Body of pancreas (tissue), 4 donors: ENCODE data around the gene SPINK1. TPM values are rescaled to one million over a fixed set of nuclear protein-coding genes. Genes with fewer than 3 reads are reported as not detected.

ENCODE experiments used
- ATAC-seq: fragments of 150-250 bp; one replicate; pipeline ENCODE4 v1.9.1; 2016
- DNase-seq, 4 donors: peaks; one replicate each; pipeline ENCODE4 v3.0.0-alpha.2; 2019
- H3K27ac ChIP-seq, 4 donors: fragments of 200-600 bp; sonication (generic); 1 replicate in 3 of 4; 2 replicates in 1 of 4; pipeline versions ENCODE4 v1.5.1 to v1.6.1; 2016 to 2019; ENCODE audit warnings: mild to moderate bottlenecking in 1 of 4, mixed read lengths in 1 of 4, moderate library complexity in 1 of 4
- H3K27me3 ChIP-seq, 2 donors: fragments of 200-600 bp; sonication (generic); one replicate each; pipeline ENCODE4 v1.6.0; 2016; ENCODE audit warnings: mild to moderate bottlenecking in 1 of 2
- H3K36me3 ChIP-seq, 2 donors: fragments of 200-600 bp; sonication (generic); replicated peaks in 1 of 2; 2 replicates each; pipeline ENCODE4 v1.5.1; 2016; ENCODE audit warnings: low read depth in 2 of 2; ENCODE audit not compliant: insufficient read depth in 1 of 2
- H3K4me1 ChIP-seq: fragments of 200-600 bp; sonication (generic); one replicate; pipeline ENCODE4 v1.6.0; 2016
- H3K4me3 ChIP-seq, 2 donors: fragments of 200-600 bp; sonication (generic); 1 replicate in 1 of 2; 2 replicates in 1 of 2; pipeline ENCODE4 v1.5.1; 2016 to 2019
- H3K9me3 ChIP-seq, 3 donors: fragments of 200-600 bp; sonication (generic); 1 replicate in 2 of 3; 2 replicates in 1 of 3; pipeline ENCODE4 v1.5.1; 2016
- POLR2A ChIP-seq, 3 donors: fragments of 450-650 bp; IDR thresholded peaks; one replicate each; pipeline ENCODE4 v1.6.1; 2016; ENCODE audit warnings: antibody characterized with exemption in 3 of 3, mild to moderate bottlenecking in 2 of 3
- WGBS, 2 donors: methylation state at CpG; one replicate each; pipeline ENCODE4 v1.1.5; 2017; 5-methylcytosine and 5-hydroxymethylcytosine counted together
- intact Hi-C: fragments of 100-400 bp; cut with DNase I; formaldehyde crosslinking; loops from one replicate; pipeline ENCODE4 v1.15.1; 2023
- total RNA-seq, 2 donors: library from RNA; depleted of rRNA; stranded (reverse); fragments of >200 nt; gene quantifications; one replicate each; pipeline ENCODE4 v1.1.0, GENCODE V29; 2016
- TF ChIP-seq, protein P1 (sequence below), 7 experiments: fragments of 450-650 bp in 4 of 7; fragments of 200-600 bp in 3 of 7; sonication (generic) in 3 of 7; IDR thresholded peaks; one replicate each; pipeline ENCODE4 v1.5.1; 2016 to 2019; ENCODE audit warnings: antibody characterized with exemption in 7 of 7

SPINK1 gene, protein sequence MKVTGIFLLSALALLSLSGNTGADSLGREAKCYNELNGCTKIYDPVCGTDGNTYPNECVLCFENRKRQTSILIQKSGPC
- total RNA-seq, result 1,000 to 10,000 TPM; 3,901 to 5,969 TPM

DNA sequence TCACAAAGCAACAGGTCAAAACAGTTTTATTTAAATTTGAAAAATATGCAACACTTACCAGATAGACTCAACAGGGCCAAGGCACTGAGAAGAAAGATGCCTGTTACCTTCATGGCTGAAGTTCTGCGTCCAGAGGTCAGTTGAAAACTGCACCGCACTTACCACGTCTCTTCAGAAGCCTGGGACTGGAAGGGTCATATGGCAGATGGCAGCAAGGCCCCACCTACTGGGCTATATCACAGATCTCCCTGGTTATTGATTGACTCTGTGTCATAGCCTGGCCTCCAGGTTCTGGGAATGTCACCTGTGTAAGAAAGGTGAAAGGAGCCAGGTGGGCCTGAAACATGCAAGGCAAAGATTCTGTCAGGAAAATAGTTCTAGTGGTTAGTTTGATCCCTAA, at the start of gene SPINK1:
Gene SPINK1, minus strand, starts transcription at position 207 of the 400 bp plus-strand sequence. Its CDS starts 94 bp downstream, at position 113.
- no peaks in the 10 kb centered on the region for H3K9me3 ChIP-seq
- intact Hi-C loops, result no loop called here
- WGBS, 2 donors, result 27 to 57% methylated on average over 3 of the region's 3 CpGs
- no peaks in the 10 kb centered on the region for H3K27me3 ChIP-seq
- H3K27ac ChIP-seq, result peak within 1 kb of the TSS; percentile 52 to 83 (median 74)
- peak within 1 kb of the TSS; percentile 66 to 69 for H3K4me3 ChIP-seq
- H3K4me1 ChIP-seq, result peaks cover 40% of the 10 kb centered on the region
- ATAC-seq (peak; percentile 82), DNase-seq (peak; percentile 88 to 96 (median 92))
- peak; percentile 86 to 99 (median 99) for TF ChIP-seq POLR2A (IDR thresholded peaks at IDR 0.05)
- TF ChIP-seq, protein P1, sequence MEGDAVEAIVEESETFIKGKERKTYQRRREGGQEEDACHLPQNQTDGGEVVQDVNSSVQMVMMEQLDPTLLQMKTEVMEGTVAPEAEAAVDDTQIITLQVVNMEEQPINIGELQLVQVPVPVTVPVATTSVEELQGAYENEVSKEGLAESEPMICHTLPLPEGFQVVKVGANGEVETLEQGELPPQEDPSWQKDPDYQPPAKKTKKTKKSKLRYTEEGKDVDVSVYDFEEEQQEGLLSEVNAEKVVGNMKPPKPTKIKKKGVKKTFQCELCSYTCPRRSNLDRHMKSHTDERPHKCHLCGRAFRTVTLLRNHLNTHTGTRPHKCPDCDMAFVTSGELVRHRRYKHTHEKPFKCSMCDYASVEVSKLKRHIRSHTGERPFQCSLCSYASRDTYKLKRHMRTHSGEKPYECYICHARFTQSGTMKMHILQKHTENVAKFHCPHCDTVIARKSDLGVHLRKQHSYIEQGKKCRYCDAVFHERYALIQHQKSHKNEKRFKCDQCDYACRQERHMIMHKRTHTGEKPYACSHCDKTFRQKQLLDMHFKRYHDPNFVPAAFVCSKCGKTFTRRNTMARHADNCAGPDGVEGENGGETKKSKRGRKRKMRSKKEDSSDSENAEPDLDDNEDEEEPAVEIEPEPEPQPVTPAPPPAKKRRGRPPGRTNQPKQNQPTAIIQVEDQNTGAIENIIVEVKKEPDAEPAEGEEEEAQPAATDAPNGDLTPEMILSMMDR (IDR thresholded peaks at IDR 0.05), result peak in 3 of 7 experiments; percentile 7 to 29 (median 19)
- H3K36me3 ChIP-seq, result no peaks in the 10 kb centered on the region

DNA sequence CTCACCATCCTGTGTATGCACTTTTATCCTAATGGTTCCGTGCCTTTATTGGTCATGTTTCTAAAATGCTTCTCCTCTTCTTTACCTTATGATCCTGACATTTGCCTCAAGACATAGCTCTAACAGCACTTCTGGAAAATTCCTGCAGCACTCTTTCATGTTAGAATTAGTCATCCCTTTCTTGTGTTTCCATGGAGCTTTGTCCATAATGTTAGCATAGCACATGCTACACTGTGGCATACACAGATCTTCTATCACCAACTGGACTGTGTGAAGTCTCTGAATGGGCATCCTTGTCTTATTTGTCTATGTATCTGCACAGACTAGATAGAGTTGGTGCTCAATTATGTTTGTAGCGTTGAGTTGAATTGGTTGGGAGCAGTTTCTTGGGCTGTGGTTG, 49.0 kb upstream of the SPINK1 start:
- intact Hi-C loops, result loop anchor here (10.0 kb wide), 1 partner anchor 54 kb away; no protein-coding TSS in a partner anchor
- no peak for DNase-seq
- H3K4me1 ChIP-seq, result no peaks in the 10 kb centered on the region
- ATAC-seq, result no peak
- WGBS, 2 donors, result 90 to 98% methylated on average over 2 of the region's 2 CpGs
- H3K27me3 ChIP-seq, result no peaks in the 10 kb centered on the region
- H3K9me3 ChIP-seq, result no peaks in the 10 kb centered on the region
- no peak overlapping the region for H3K4me3 ChIP-seq
- no peak overlapping the region for H3K27ac ChIP-seq
- TF ChIP-seq, protein P1 (IDR thresholded peaks at IDR 0.05), result no peak
- TF ChIP-seq POLR2A (IDR thresholded peaks at IDR 0.05), result no peak
- H3K36me3 ChIP-seq, result no peaks in the 10 kb centered on the region

DNA sequence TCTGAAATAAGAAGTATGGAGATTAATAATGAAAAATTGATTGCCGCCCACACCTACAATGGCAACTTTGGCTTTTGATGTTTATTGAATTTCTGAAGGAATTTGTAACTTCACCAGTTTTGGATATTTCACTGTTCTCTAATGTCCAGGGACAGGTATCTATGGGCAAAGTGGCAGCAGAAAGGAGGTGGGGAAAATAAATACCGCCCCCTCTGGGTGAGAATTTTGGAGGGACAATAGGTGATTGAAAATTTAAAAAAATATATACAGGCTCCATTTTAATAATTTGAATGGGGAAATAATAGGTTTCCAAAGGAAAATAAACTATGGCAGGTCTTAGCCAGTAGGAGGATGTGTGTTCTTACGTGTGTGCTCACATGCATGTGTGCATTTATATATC, 48.3 kb upstream of the SPINK1 start:
- H3K36me3 ChIP-seq, result no peaks in the 10 kb centered on the region
- intact Hi-C loops, result loop anchor here (10.0 kb wide), 1 partner anchor 55 kb away; no protein-coding TSS in a partner anchor
- 78 to 81% methylated on average over 3 of the region's 3 CpGs for WGBS, 2 donors
- DNase-seq, result no peak
- no peak overlapping the region for H3K4me3 ChIP-seq
- no peak for ATAC-seq
- no peaks in the 10 kb centered on the region for H3K9me3 ChIP-seq
- TF ChIP-seq, protein P1 (IDR thresholded peaks at IDR 0.05), result no peak
- TF ChIP-seq POLR2A (IDR thresholded peaks at IDR 0.05), result no peak
- H3K27ac ChIP-seq, result no peak overlapping the region
- no peaks in the 10 kb centered on the region for H3K4me1 ChIP-seq
- no peaks in the 10 kb centered on the region for H3K27me3 ChIP-seq

DNA sequence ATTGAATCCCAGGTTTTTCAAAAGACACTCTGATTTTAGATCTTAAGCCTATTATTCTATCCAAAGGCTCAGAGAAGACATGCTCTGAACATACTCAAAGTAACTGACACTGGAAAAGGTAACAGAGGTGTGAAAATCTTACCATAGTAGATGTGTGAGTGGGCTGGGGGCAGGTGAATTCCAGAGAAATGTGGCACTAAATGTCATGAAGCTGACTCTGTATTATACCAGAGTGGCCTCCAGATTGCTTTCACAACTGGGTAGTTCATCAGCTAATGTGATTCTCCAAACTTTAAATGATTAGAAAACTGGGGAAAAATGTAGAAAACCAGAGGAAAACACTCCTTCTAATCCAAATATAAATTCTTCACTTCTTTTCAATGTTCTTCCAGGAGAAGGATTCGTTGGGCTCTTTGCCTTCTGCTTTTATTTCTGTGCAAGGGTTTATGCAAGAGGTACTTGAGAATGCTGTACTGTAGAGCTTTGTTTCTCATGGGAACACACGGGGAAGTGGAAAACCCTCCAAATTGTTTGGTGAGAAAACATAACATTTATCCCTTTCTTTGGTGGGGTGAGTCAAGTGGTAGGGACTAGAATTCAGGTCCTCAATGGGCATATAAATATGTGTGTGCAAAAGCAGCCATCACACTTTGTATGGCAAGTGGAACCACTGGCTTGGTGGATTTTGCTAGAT, 46.7 kb upstream of the SPINK1 start, which contains the start of gene SCGB3A2:
Gene SCGB3A2, plus strand, starts transcription at position 646 of the 694 bp plus-strand sequence. CDS start 93 bp downstream, outside the sequence.
- 66 to 70% methylated on average over 2 of the region's 2 CpGs for WGBS, 2 donors
- intact Hi-C loops, result no loop called here
- ATAC-seq, result no peak

More for the DNA sequence above, 46.7 kb upstream of the SPINK1 start, which contains the start of gene SCGB3A2:
- Histone ChIP-seq H3K4me1 (no peaks in the 10 kb centered on the region), H3K27me3 (no peaks in the 10 kb centered on the region), H3K27ac (no peak within 1 kb of the TSS), H3K4me3 (no peak within 1 kb of the TSS), H3K9me3 (no peaks in the 10 kb centered on the region), H3K36me3 (no peaks in the 10 kb centered on the region)
- DNase-seq, result no peak
- TF ChIP-seq, protein P1 (IDR thresholded peaks at IDR 0.05), result no peak
- TF ChIP-seq POLR2A (IDR thresholded peaks at IDR 0.05), result no peak
